CD4-positive, alpha-beta T cell treated with Interleukin-15 for 1 hour (primary cell): ENCODE data around the gene EEF1AKMT4.

Experiments
- DNase-seq: peaks from one replicate; pipeline ENCODE4 v3.0.0-alpha.2; 2020

The EEF1AKMT4 gene

DNA sequence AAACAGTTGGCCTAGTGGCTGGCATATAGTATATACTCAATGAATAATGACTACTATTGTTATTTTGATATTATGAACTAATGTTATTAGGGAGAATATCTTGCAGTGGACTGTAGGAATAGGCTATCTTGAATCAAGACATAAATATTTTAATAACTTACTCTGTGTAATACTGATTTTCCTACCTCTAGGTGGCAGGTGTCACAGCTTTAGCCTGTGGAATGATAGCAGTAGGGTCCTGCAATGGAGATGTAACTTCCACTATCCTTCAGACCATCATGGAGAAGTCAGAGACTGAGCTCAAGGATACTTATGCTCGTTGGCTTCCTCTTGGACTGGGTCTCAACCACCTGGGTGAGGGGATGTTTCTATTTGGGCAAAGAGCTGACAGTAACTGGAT is 56.1 kb downstream of the EEF1AKMT4 start:
- no peak for DNase-seq

DNA sequence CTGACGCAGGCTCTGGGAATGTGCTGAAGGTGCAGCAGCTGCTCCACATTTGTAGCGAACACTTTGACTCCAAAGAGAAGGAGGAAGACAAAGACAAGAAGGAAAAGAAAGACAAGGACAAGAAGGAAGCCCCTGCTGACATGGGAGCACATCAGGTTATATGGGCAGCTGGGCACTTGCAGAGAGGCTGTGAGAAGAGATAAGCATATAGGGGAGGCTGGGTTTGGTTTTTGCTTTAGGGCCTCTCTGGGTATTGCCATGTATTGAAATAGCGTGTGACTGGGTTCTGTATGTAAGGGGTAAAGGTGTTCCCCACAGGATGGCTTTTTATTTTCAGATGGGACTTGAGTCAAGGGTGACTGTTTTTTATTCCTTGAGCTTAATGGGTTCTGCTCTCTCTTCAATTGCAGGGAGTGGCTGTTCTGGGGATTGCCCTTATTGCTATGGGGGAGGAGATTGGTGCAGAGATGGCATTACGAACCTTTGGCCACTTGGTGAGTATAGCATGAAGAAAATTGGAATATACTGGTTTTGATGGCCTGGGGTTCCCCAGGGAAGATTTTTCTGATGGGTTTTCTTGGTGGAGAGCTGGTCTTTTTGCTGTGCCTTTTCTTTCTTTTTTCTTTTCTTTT is 57.0 kb downstream of the EEF1AKMT4 start:
- DNase-seq: no peak

DNA sequence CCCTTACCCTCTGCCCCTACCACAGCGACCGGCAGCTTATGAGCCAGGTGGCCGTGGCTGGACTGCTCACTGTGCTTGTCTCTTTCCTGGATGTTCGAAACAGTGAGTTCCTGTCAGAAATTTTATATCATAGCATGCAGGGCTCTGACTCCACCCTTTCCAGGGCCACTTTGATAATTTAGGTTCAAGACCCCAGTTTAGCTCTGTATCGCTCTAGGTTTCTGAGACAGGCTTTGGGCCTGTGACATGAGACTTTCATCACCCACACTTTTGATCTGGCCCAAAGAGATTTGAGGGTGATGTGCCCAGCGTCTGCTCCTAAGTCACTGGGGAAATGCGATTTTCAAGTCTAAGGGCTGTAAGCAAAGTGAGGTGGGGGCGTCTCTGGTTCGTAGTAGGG is 58.4 kb downstream of the EEF1AKMT4 start:
- no peak for DNase-seq
